Upper lobe of right lung (tissue), 1 donor: ENCODE data around the gene CDH22. TPM values are rescaled to one million over a fixed set of nuclear protein-coding genes. Genes with fewer than 3 reads are reported as not detected.
A peak's percentile ranks its signal among the peaks of the same experiment; 100 is the strongest.

Experiments used
- ATAC-seq: fragments of 200-7000 bp; cut with Tn5 transposase; one replicate; pipeline ENCODE4 v1.9.1; 2020; ENCODE audit warnings: mild to moderate bottlenecking, moderate library complexity
- DNase-seq: peaks from one replicate; pipeline ENCODE4 v3.0.0-alpha.2; 2020
- H3K27ac ChIP-seq: fragments of 200-600 bp; one replicate; pipeline ENCODE4 v1.8.0; 2022
- H3K27me3 ChIP-seq: fragments of 200-600 bp; one replicate; pipeline ENCODE4 v1.8.0; 2022; ENCODE audit warnings: mild to moderate bottlenecking
- H3K36me3 ChIP-seq: fragments of 200-600 bp; one replicate; pipeline ENCODE4 v1.8.0; 2022
- H3K4me1 ChIP-seq: fragments of 200-600 bp; one replicate; pipeline ENCODE4 v1.8.0; 2022
- H3K4me3 ChIP-seq: fragments of 200-600 bp; one replicate; pipeline ENCODE4 v1.8.0; 2022; ENCODE audit warnings: mild to moderate bottlenecking
- H3K9me3 ChIP-seq: fragments of 200-600 bp; one replicate; pipeline ENCODE4 v1.8.0; 2022
- intact Hi-C: fragments of 100-400 bp; cut with DNase I; formaldehyde crosslinking; loops from one replicate; pipeline ENCODE4 v1.11.0; 2022
- total RNA-seq: library from RNA; stranded (reverse); fragmentation: NEBNext Ultra II Directional; extraction: Animal tissue kit (Norgen Biotek cat#: 25700); gene quantifications from one replicate; pipeline ENCODE4 v1.2.1, GENCODE V29; 2021
- TF ChIP-seq, protein P1 (sequence below): fragments of 200-600 bp; IDR thresholded peaks from one replicate; pipeline ENCODE4 v1.8.0; 2022; ENCODE audit warnings: antibody characterized with exemption
- donor health status: DM: no; HTN: yes; CAD: no; lungs with severe emphysema.

Gene CDH22
- total RNA-seq, 1 donor from 2014 or later = 0.46 TPM

DNA sequence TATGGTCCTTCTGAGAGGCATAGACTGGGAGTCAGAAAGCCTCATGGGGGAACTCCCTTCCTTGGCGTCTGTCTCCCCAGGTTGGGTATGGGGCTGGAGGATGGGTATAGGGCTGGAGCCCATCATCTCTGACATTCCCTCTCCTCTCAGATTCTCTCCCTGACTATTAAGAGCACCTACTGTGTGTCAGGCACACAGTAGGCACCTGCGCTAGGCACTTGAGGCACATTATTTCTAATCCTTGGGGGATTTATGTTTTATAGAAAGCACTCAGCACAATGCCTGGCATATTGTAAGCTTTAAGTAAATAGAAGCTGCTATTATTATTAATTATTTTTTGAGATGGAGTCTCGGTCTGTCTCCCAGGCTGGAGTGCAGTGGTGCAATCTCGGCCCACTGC is 113.9 kb downstream of the CDH22 start:
- Histone ChIP-seq H3K27me3 (peaks cover 32% of the 10 kb centered on the region), H3K27ac (no peak overlapping the region), H3K4me1 (no peaks in the 10 kb centered on the region), H3K36me3 (no peaks in the 10 kb centered on the region), H3K9me3 (no peaks in the 10 kb centered on the region), H3K4me3 (no peak overlapping the region)
- ATAC-seq (no peak), DNase-seq (no peak)
- TF ChIP-seq, protein P1, sequence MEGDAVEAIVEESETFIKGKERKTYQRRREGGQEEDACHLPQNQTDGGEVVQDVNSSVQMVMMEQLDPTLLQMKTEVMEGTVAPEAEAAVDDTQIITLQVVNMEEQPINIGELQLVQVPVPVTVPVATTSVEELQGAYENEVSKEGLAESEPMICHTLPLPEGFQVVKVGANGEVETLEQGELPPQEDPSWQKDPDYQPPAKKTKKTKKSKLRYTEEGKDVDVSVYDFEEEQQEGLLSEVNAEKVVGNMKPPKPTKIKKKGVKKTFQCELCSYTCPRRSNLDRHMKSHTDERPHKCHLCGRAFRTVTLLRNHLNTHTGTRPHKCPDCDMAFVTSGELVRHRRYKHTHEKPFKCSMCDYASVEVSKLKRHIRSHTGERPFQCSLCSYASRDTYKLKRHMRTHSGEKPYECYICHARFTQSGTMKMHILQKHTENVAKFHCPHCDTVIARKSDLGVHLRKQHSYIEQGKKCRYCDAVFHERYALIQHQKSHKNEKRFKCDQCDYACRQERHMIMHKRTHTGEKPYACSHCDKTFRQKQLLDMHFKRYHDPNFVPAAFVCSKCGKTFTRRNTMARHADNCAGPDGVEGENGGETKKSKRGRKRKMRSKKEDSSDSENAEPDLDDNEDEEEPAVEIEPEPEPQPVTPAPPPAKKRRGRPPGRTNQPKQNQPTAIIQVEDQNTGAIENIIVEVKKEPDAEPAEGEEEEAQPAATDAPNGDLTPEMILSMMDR = no peak
- intact Hi-C loops = no loop called here

DNA sequence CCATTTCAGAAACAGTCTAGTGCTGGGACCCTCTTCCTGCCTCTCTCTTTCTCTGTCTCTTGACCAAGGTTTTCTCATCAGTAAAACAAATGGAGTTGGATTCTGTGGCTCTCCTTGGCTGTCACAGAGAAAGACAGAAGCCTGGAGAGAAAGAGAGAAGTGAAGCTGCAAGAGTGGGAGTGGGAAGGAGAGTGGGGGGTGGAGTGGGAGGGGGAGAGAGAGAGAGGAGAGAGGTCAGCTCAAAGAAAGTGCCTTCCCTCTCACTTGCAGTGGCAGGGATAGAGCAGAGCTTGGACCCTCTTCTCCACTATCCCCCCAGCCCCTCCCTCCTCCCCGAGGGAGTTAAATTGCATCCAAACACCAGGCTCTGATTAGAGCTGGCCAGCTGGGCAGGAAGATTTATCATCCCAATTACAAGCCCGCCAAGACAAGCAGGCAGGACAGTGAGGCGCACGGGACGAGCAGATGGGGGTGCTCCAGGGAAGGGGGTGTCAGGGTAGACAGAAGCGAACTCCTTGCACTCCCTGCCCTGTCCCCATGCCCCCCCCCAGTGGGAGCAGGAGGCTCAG is 115.8 kb downstream of the CDH22 start:
- DNase-seq (no peak), ATAC-seq (no peak)
- intact Hi-C loops = no loop called here
- H3K9me3 ChIP-seq = no peaks in the 10 kb centered on the region
- no peaks in the 10 kb centered on the region for H3K4me1 ChIP-seq
- H3K36me3 ChIP-seq = no peaks in the 10 kb centered on the region
- no peak overlapping the region for H3K4me3 ChIP-seq
- TF ChIP-seq, protein P1 = no peak
- H3K27ac ChIP-seq = no peak overlapping the region
- H3K27me3 ChIP-seq = peaks cover 22% of the 10 kb centered on the region

DNA sequence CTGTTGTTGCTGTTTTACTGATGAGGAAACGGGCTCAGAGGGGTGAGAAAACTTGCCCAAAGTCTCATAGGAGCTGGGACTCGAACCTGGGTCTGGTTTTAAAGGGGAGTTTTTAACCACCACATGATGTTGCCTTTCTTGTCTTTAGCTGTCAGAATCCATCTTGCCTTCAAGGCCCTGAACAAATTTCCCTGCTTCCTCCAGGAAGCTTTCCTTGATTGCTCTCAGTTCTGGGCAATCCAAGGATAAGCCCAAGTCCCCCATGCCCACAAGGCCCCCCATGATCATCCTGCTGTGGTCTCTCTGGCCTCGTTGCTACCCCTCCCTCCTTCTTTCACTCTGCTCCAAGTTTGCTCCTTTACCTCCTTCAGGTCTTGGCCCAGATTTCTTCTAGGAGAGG is 116.7 kb downstream of the CDH22 start:
- Histone ChIP-seq H3K27ac (no peak overlapping the region), H3K4me3 (no peak overlapping the region), H3K4me1 (no peaks in the 10 kb centered on the region), H3K27me3 (peaks cover 14% of the 10 kb centered on the region), H3K9me3 (no peaks in the 10 kb centered on the region), H3K36me3 (no peaks in the 10 kb centered on the region)
- intact Hi-C loops = no loop called here
- DNase-seq (no peak), ATAC-seq (no peak)
- TF ChIP-seq, protein P1 = no peak

DNA sequence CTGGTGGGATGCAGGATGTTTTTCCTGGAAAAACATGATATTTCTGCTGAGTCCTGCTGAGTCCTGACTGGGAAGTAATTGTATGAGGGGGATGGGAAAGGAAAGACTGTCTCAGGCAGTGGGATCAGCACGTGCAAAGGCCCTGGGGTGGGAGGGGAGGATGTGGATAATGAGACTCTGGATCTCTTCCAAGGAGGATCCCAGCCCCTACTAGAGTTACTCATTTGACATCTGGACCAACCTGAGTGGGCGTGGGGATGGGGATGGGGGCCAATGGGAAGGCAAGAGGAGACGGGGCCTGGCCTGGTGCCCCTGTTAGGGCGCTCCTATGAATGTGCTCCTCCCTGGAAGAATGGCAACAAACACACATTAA is 117.1 kb downstream of the CDH22 start:
- H3K27me3 ChIP-seq = peaks cover 14% of the 10 kb centered on the region
- TF ChIP-seq, protein P1 = no peak
- intact Hi-C loops = no loop called here
- no peak overlapping the region for H3K27ac ChIP-seq
- DNase-seq (no peak), ATAC-seq (no peak)
- H3K4me3 ChIP-seq = no peak overlapping the region
- no peaks in the 10 kb centered on the region for H3K4me1 ChIP-seq
- H3K36me3 ChIP-seq = no peaks in the 10 kb centered on the region
- H3K9me3 ChIP-seq = no peaks in the 10 kb centered on the region

DNA sequence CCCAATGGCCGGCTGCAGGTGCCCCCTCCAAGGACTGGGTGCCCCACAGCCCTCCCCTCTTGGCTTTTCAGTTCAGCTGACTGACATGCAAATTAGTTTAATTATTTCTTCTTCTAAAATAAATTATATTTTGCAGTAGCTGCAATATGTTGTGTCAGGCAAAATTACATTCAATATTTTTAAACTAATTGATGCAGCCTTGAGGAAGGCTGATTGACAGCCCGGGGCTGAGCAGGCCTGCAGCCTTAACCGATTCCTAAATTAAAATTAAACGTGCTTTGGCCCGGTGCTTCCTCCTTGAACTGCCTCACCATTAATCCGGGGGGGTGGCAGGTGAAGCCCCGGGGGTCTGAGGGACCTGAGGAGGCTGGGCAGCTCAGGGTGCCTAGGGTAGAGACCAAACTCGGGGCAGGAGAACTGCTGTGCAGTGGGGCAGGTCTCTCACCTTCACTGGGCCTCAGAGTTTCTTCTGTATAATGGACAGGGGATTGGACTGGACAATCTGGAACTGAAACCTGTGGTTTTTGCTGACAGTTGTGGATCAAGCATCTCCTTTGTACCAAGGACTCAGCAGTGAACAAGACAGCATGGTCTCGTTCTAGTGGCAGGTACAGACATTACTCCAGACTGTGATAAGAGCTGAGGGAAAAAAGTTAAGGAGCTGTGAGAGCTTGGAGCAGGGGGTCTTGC is 117.7 kb downstream of the CDH22 start:
- Histone ChIP-seq H3K27me3 (peaks cover 14% of the 10 kb centered on the region), H3K4me3 (no peak overlapping the region), H3K27ac (no peak overlapping the region), H3K9me3 (no peaks in the 10 kb centered on the region), H3K4me1 (no peaks in the 10 kb centered on the region), H3K36me3 (no peaks in the 10 kb centered on the region)
- ATAC-seq (peak; percentile 13), DNase-seq (no peak)
- TF ChIP-seq, protein P1 = no peak
- intact Hi-C loops = no loop called here
